WTC11 (cell line): ENCODE data around the gene DYRK3.

Experiments used
- CBFB ChIP-seq: sonication (generic); formaldehyde crosslinking; IDR thresholded peaks from 2 replicates; pipeline ENCODE4 v1.8.1; 2022; ENCODE audit warnings: mild to moderate bottlenecking, low read depth, missing genetic modification reagents
- GRHL2 ChIP-seq: fragments of 250-450 bp; sonication (Bioruptor Pico); IDR thresholded peaks from 2 replicates; pipeline ENCODE4 v1.8.0; 2022; ENCODE audit warnings: mild to moderate bottlenecking, moderate library complexity; ENCODE audit not compliant: insufficient replicate concordance, severe bottlenecking
- NR1H2 ChIP-seq: sonication (generic); formaldehyde crosslinking; IDR thresholded peaks from 2 replicates; pipeline ENCODE4 v1.9.0; 2021; ENCODE audit warnings: mild to moderate bottlenecking, moderate library complexity, missing genetic modification reagents
- NR2C2 ChIP-seq: sonication (generic); formaldehyde crosslinking; IDR thresholded peaks from 2 replicates; pipeline ENCODE4 v1.8.0; 2022; ENCODE audit warnings: mild to moderate bottlenecking, missing genetic modification reagents
- RELA ChIP-seq: sonication (generic); formaldehyde crosslinking; IDR thresholded peaks from 2 replicates; pipeline ENCODE4 v1.8.1; 2022; ENCODE audit warnings: missing genetic modification reagents, mild to moderate bottlenecking, borderline replicate concordance
- SP1 ChIP-seq: sonication (generic); formaldehyde crosslinking; conservative IDR thresholded peaks from 2 replicates; pipeline ENCODE4 v1.8.1; 2022; ENCODE audit warnings: missing genetic modification reagents
- ZBTB21 ChIP-seq: sonication (generic); formaldehyde crosslinking; IDR thresholded peaks from 2 replicates; pipeline ENCODE4 v1.8.1; 2023; ENCODE audit warnings: mild to moderate bottlenecking, missing genetic modification reagents, borderline replicate concordance
- TF ChIP-seq, protein P1 (sequence below): sonication (generic); formaldehyde crosslinking; IDR thresholded peaks from 2 replicates; pipeline ENCODE4 v1.8.1; 2022; ENCODE audit warnings: low read depth, missing genetic modification reagents, borderline replicate concordance
- TF ChIP-seq, protein P2 (sequence below): fragments of 200-600 bp; IDR thresholded peaks from 2 replicates; pipeline ENCODE4 v1.8.0; 2022; ENCODE audit warnings: antibody characterized with exemption
- TF ChIP-seq, protein P3 (sequence below): sonication (generic); formaldehyde crosslinking; conservative IDR thresholded peaks from 2 replicates; pipeline ENCODE4 v1.8.1; 2022; ENCODE audit warnings: mild to moderate bottlenecking, missing genetic modification reagents
- TF ChIP-seq, protein P4 (sequence below): sonication (generic); formaldehyde crosslinking; IDR thresholded peaks from 2 replicates; pipeline ENCODE4 v1.8.1; 2022; ENCODE audit warnings: low read depth, mild to moderate bottlenecking, moderate library complexity, missing genetic modification reagents, borderline replicate concordance

DNA sequence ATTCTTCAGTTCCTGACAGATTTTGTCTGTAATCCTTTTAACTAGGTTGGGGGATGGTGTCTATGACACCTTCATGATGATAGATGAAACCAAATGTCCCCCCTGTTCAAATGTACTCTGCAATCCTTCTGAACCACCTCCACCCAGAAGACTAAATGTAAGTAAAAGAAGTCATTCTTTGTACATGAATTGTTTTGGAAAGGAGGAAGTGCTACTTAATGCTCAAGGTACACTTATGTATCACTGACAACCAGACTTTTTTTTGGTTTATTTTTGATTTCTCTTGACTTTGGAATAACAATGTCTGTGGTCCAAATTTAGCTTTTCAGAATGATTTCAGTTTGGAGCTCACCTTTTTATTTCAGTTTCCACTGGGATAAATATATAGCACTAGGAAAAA, 2.3 kb downstream of the DYRK3 start:
- TF ChIP-seq, protein P1, sequence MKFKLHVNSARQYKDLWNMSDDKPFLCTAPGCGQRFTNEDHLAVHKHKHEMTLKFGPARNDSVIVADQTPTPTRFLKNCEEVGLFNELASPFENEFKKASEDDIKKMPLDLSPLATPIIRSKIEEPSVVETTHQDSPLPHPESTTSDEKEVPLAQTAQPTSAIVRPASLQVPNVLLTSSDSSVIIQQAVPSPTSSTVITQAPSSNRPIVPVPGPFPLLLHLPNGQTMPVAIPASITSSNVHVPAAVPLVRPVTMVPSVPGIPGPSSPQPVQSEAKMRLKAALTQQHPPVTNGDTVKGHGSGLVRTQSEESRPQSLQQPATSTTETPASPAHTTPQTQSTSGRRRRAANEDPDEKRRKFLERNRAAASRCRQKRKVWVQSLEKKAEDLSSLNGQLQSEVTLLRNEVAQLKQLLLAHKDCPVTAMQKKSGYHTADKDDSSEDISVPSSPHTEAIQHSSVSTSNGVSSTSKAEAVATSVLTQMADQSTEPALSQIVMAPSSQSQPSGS (CRISPR knock-in tag): no peak
- TF ChIP-seq NR2C2 (no peak), CBFB (CRISPR knock-in tag) (no peak), NR1H2 (no peak), SP1 (CRISPR knock-in tag) (no peak), GRHL2 (CRISPR knock-in tag) (no peak), ZBTB21 (CRISPR knock-in tag) (no peak), RELA (CRISPR knock-in tag) (no peak)
- TF ChIP-seq, protein P2, sequence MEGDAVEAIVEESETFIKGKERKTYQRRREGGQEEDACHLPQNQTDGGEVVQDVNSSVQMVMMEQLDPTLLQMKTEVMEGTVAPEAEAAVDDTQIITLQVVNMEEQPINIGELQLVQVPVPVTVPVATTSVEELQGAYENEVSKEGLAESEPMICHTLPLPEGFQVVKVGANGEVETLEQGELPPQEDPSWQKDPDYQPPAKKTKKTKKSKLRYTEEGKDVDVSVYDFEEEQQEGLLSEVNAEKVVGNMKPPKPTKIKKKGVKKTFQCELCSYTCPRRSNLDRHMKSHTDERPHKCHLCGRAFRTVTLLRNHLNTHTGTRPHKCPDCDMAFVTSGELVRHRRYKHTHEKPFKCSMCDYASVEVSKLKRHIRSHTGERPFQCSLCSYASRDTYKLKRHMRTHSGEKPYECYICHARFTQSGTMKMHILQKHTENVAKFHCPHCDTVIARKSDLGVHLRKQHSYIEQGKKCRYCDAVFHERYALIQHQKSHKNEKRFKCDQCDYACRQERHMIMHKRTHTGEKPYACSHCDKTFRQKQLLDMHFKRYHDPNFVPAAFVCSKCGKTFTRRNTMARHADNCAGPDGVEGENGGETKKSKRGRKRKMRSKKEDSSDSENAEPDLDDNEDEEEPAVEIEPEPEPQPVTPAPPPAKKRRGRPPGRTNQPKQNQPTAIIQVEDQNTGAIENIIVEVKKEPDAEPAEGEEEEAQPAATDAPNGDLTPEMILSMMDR: no peak
- TF ChIP-seq, protein P3, sequence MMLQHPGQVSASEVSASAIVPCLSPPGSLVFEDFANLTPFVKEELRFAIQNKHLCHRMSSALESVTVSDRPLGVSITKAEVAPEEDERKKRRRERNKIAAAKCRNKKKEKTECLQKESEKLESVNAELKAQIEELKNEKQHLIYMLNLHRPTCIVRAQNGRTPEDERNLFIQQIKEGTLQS (CRISPR knock-in tag): no peak
- TF ChIP-seq, protein P4, sequence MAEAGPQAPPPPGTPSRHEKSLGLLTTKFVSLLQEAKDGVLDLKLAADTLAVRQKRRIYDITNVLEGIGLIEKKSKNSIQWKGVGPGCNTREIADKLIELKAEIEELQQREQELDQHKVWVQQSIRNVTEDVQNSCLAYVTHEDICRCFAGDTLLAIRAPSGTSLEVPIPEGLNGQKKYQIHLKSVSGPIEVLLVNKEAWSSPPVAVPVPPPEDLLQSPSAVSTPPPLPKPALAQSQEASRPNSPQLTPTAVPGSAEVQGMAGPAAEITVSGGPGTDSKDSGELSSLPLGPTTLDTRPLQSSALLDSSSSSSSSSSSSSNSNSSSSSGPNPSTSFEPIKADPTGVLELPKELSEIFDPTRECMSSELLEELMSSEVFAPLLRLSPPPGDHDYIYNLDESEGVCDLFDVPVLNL (CRISPR knock-in tag): no peak
